Aorta (tissue), 5 donors: ENCODE data around the gene CFAP20. TPM values are rescaled to one million over a fixed set of nuclear protein-coding genes. Genes with fewer than 3 reads are reported as not detected.
"Not testable (repeated sequence)": the region's sequence is repeated elsewhere in the genome, so short reads cannot be mapped to it uniquely, and the experiment has no call there.

Experiments used
- ATAC-seq: fragments of 200-7000 bp; cut with Tn5 transposase; one replicate; pipeline ENCODE4 v1.9.1; 2022; ENCODE audit warnings: moderate library complexity; ENCODE audit not compliant: low FRiP score
- DNase-seq, 2 donors: peaks; one replicate each; pipeline ENCODE4 v3.0.0-alpha.2; 2020
- H3K27ac ChIP-seq, 2 donors: one replicate each; pipeline ENCODE4 v1.5.1; 2013; ENCODE audit warnings: low read length in 2 of 2, mild to moderate bottlenecking in 2 of 2, moderate library complexity in 2 of 2, control low read depth in 1 of 2, inconsistent platforms in 1 of 2, low read depth in 1 of 2
- H3K27me3 ChIP-seq, 2 donors: one replicate each; pipeline ENCODE4 v1.6.1; 2013; ENCODE audit warnings: control low read depth in 1 of 2, low read length in 1 of 2, mild to moderate bottlenecking in 1 of 2, moderate library complexity in 1 of 2; ENCODE audit not compliant: insufficient read depth in 2 of 2, control insufficient read depth in 1 of 2
- H3K36me3 ChIP-seq, 2 donors: one replicate each; pipeline ENCODE4 v1.6.1; 2013; ENCODE audit warnings: control low read depth in 1 of 2, low read length in 1 of 2, mild to moderate bottlenecking in 1 of 2; ENCODE audit not compliant: insufficient read depth in 2 of 2, control insufficient read depth in 1 of 2
- H3K4me1 ChIP-seq, 2 donors: one replicate each; pipeline ENCODE4 v1.6.1; 2013; ENCODE audit warnings: low read length in 2 of 2, control low read depth in 1 of 2, mild to moderate bottlenecking in 1 of 2, moderate library complexity in 1 of 2; ENCODE audit not compliant: insufficient read depth in 2 of 2, control insufficient read depth in 1 of 2
- H3K4me3 ChIP-seq, 2 donors: one replicate each; pipeline ENCODE4 v1.5.1; 2013; ENCODE audit warnings: low read length in 2 of 2, control low read depth in 1 of 2, mild to moderate bottlenecking in 1 of 2
- H3K9me3 ChIP-seq: one replicate; pipeline ENCODE4 v1.6.1; 2013; ENCODE audit warnings: mild to moderate bottlenecking, low read length; ENCODE audit not compliant: control insufficient read depth
- WGBS, 2 donors: extraction: QIAGEN DNeasy Blood & Tissue Kit; methylation state at CpG; one replicate each; pipeline ENCODE4 v1.1.7; 2013; 5-methylcytosine and 5-hydroxymethylcytosine counted together
- intact Hi-C, 2 donors: fragments of 100-400 bp; cut with DNase I; formaldehyde crosslinking; loops; one replicate each; pipeline versions ENCODE4 v1.14.2 to v1.15.0; 2022
- polyA plus RNA-seq, 2 donors: library from polyadenylated mRNA; stranded (reverse); fragments of 200-250 nt; gene quantifications; one replicate each; pipeline ENCODE4 v1.2.3, GENCODE V29; 2013
- total RNA-seq, 2 donors: library from RNA; stranded (reverse); fragmentation: NEBNext Ultra II Directional; extraction: Animal tissue kit (Norgen Biotek cat#: 25700); gene quantifications; one replicate each; pipeline ENCODE4 v1.2.1, GENCODE V29; 2021
- donor health status: healthy with polysubstance abuse.
- donor health status: Bipolar disorder and iron deficiency.
- donor health status: DM: no; HTN: no; CAD: no.
- donor health status: DM: no; HTN: no; CAD: no.
- donor health status: DM: yes; HTN: yes; CAD: no.

The CFAP20 gene
- total and polyA plus RNA-seq, 4 donors, result 16.6 to 22.4 (median 18.1) TPM

GRCh38 chr16:58073086-58073485 lies 56.1 kb downstream of the CFAP20 start:
- intact Hi-C loops, result not testable (repeated sequence)
- 94 to 100% methylated on average over 2 of the region's 2 CpGs for WGBS, 2 donors

GRCh38 chr16:58072134-58072533 lies 57.0 kb downstream of the CFAP20 start:
- H3K27ac ChIP-seq, H3K27me3 ChIP-seq, H3K4me3 ChIP-seq, H3K36me3 ChIP-seq, ATAC-seq, H3K9me3 ChIP-seq, intact Hi-C loops, DNase-seq, H3K4me1 ChIP-seq: not testable (repeated sequence)
- WGBS, 2 donors, result 86 to 88% methylated on average over 5 of the region's 5 CpGs

More at GRCh38 chr16:58073086-58073485, 56.1 kb downstream of the CFAP20 start:
- not testable (repeated sequence) for H3K4me3 ChIP-seq, H3K9me3 ChIP-seq, H3K27me3 ChIP-seq, ATAC-seq, DNase-seq, H3K27ac ChIP-seq, H3K36me3 ChIP-seq, H3K4me1 ChIP-seq

- no peak for ATAC-seq
- Histone ChIP-seq H3K4me3 (no peak overlapping the region), H3K9me3 (no peaks in the 10 kb centered on the region), H3K4me1 (no peaks in the 10 kb centered on the region), H3K27me3 (no peaks in the 10 kb centered on the region), H3K27ac (no peak overlapping the region), H3K36me3 (no peaks in the 10 kb centered on the region)
- 98 to 99% methylated on average over 4 of the region's 4 CpGs for WGBS, 2 donors
- DNase-seq, result no peak
- intact Hi-C loops, result no loop called here
Measured at GRCh38 chr16:58070585-58070984, 58.6 kb downstream of the CFAP20 start.

Other genes with a start within 250 kb of the CFAP20 start
- not detected for gene CNGB1, start 158.3 kb downstream of the CFAP20 start, total RNA-seq
- not detected for gene CNGB1, start 158.3 kb downstream of the CFAP20 start, polyA plus RNA-seq
- 10 to 100 TPM in 1 of 2 donors, 1 to 10 TPM in 1; 7.0 to 10.6 TPM for gene ZNF319, start 128.7 kb downstream of the CFAP20 start, total RNA-seq
- gene ZNF319, start 128.7 kb downstream of the CFAP20 start, polyA plus RNA-seq, result 1 to 10 TPM; 1.6 to 4.1 TPM
- gene USB1, start 128.0 kb downstream of the CFAP20 start, total RNA-seq, result 10 to 100 TPM; 31.8 to 41.3 TPM
- gene USB1, start 128.0 kb downstream of the CFAP20 start, polyA plus RNA-seq, result 10 to 100 TPM; 24.9 to 34.1 TPM
- 1 to 10 TPM; 5.4 to 5.9 TPM for gene MMP15, start 103.6 kb downstream of the CFAP20 start, total RNA-seq
- 1 to 10 TPM in 1 of 2 donors, under 1 TPM in 1; 0.82 to 2.1 TPM for gene MMP15, start 103.6 kb downstream of the CFAP20 start, polyA plus RNA-seq
- 10 to 100 TPM; 42.5 to 56.8 TPM for gene CSNK2A2, start 68.7 kb upstream of the CFAP20 start, total RNA-seq
- 10 to 100 TPM; 17.4 to 32.2 TPM for gene CSNK2A2, start 68.7 kb upstream of the CFAP20 start, polyA plus RNA-seq
- gene PRSS54, start 165.6 kb upstream of the CFAP20 start, total RNA-seq, result not detected
- not detected for gene PRSS54, start 165.6 kb upstream of the CFAP20 start, polyA plus RNA-seq